Transverse colon (tissue), 4 donors: Measurements from ENCODE around the gene PACS1. TPM values are rescaled to one million over a fixed set of nuclear protein-coding genes. Genes with fewer than 3 reads are reported as not detected.
A peak's percentile ranks its signal among the peaks of the same experiment; 100 is the strongest.

Source experiments
- DNase-seq: peaks from one replicate; pipeline ENCODE4 v3.0.0-alpha.2; 2019
- H3K27ac ChIP-seq, 4 donors: fragments of 200-600 bp; sonication (generic); 2 replicates each; pipeline ENCODE4 v1.5.1; 2016 to 2018; ENCODE audit warnings: inconsistent platforms in 4 of 4
- H3K27me3 ChIP-seq: fragments of 200-600 bp; sonication (generic); 2 replicates; pipeline ENCODE4 v1.5.1; 2017; ENCODE audit warnings: inconsistent platforms
- H3K36me3 ChIP-seq, 4 donors: fragments of 200-600 bp; sonication (generic); 2 replicates each; pipeline ENCODE4 v1.5.1; 2017 to 2019; ENCODE audit warnings: inconsistent platforms in 4 of 4
- H3K4me1 ChIP-seq, 4 donors: fragments of 200-600 bp; sonication (generic); 2 replicates each; pipeline ENCODE4 v1.5.1; 2017 to 2020; ENCODE audit warnings: inconsistent platforms in 4 of 4
- H3K4me3 ChIP-seq, 4 donors: fragments of 200-600 bp; sonication (generic); 1 replicate in 1 of 4; 2 replicates in 3 of 4; pipeline versions ENCODE4 v1.5.1 to v1.6.1; 2017 to 2019; ENCODE audit warnings: inconsistent platforms in 4 of 4
- H3K9me3 ChIP-seq, 2 donors: fragments of 200-600 bp; sonication (generic); 2 replicates each; pipeline ENCODE4 v1.5.1; 2017 to 2019; ENCODE audit warnings: inconsistent platforms in 2 of 2
- EP300 ChIP-seq: sonication (generic); formaldehyde crosslinking; IDR thresholded peaks from one replicate; pipeline ENCODE4 v1.6.1; 2017; ENCODE audit warnings: antibody characterized with exemption, low read depth
- POLR2A ChIP-seq: fragments of 450-650 bp; IDR thresholded peaks from one replicate; pipeline ENCODE4 v1.6.1; 2016; ENCODE audit warnings: antibody characterized with exemption, mild to moderate bottlenecking, moderate library complexity
- POLR2AphosphoS5 ChIP-seq, 3 donors: sonication (generic); formaldehyde crosslinking; IDR thresholded peaks; one replicate each; pipeline ENCODE4 v1.6.1; 2016; ENCODE audit warnings: antibody characterized with exemption in 3 of 3
- WGBS, 2 donors: methylation state at CpG; one replicate each; pipeline ENCODE4 v1.1.5; 2018; ENCODE audit warnings: low coverage in 1 of 2; 5-methylcytosine and 5-hydroxymethylcytosine counted together
- in situ Hi-C, 4 donors: fragments of 200-750 bp; cut with MboI; loops; one replicate each; pipeline versions ENCODE4 v1.15.0 to v1.15.1; 2017; ENCODE audit warnings: low sequenced_read_pairs in 3 of 4, low pct_ligation_motif_present in 1 of 4, low pct_unique_long_range_greater_than_20kb in 1 of 4
- intact Hi-C: fragments of 100-400 bp; cut with DNase I; formaldehyde crosslinking; loops from one replicate; pipeline ENCODE4 v1.15.1; 2023; ENCODE audit warnings: low total_unique reads
- total RNA-seq, 4 donors: library from RNA; depleted of rRNA; stranded (reverse); fragments of >200 nt; gene quantifications; one replicate each; pipeline ENCODE4 v1.1.0, GENCODE V29; 2016
- TF ChIP-seq, protein P1 (sequence below), 5 experiments: fragments of 200-600 bp in 3 of 5; fragments of 450-650 bp in 2 of 5; sonication (generic) in 3 of 5; IDR thresholded peaks; 1 replicate in 2 of 5; 2 replicates in 3 of 5; pipeline ENCODE4 v1.5.1; 2016 to 2017; ENCODE audit warnings: antibody characterized with exemption in 5 of 5, inconsistent platforms in 3 of 5, mild to moderate bottlenecking in 2 of 5, moderate library complexity in 1 of 5

Gene PACS1
- total RNA-seq, 4 donors from 2014 or later = 9.8 to 52.0 (median 27.2) TPM

DNA sequence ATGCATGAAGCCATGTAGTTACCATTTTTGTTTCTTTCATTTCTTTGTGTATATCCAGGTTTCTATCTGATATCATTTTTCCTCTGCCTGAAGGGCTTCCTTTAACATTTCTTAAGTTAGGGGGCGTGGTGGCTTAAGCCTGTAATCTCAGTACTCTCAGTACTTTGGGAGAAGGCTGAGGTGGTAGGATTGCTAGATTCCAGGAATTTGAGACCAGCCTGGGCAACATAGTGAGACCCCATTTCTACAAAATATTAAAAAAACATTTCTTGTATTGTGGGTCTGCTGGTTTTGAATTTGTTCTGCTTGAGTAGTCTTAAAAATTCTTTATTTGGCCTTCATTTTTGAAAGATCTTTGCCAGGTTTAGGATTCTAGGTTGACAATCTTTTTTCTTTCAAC is 5.5 kb upstream of the PACS1 start:
- no peaks in the 10 kb centered on the region for H3K9me3 ChIP-seq

DNA sequence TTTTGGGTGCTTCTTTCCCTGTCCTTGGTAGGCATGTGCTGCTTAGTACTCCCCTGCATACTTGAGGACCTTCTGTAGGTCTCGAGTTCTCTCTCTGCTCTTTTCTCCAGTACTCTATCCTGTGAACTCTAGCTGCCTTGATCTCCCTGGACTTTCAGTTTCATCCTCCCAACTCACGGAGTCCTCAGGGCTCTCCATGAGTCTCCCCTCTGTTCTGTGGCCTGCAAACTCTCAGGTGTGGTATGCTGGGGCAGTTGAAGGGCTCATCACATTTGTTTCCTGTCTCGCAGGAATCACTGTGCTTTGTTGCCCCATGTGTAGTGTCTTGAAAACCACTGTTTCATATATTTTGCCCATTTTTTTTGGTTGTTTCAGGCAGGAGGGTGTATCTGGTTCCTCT is 3.3 kb upstream of the PACS1 start:
- Histone ChIP-seq H3K9me3 (no peaks in the 10 kb centered on the region), H3K4me3 (no peak overlapping the region), H3K27ac (no peak overlapping the region), H3K36me3 (peaks cover 0 to 58% (median 28%) of the 10 kb centered on the region in 4 donors), H3K4me1 (peaks cover 10 to 29% (median 22%) of the 10 kb centered on the region in 4 donors), H3K27me3 (no peaks in the 10 kb centered on the region)
- DNase-seq = no peak
- WGBS, 2 donors = 83 to 84% methylated on average over 1 to 3 of the region's 3 CpGs
- TF ChIP-seq POLR2A (no peak), EP300 (no peak), POLR2AphosphoS5 (IDR thresholded peaks at IDR 0.05) (no peak)
- TF ChIP-seq, protein P1, sequence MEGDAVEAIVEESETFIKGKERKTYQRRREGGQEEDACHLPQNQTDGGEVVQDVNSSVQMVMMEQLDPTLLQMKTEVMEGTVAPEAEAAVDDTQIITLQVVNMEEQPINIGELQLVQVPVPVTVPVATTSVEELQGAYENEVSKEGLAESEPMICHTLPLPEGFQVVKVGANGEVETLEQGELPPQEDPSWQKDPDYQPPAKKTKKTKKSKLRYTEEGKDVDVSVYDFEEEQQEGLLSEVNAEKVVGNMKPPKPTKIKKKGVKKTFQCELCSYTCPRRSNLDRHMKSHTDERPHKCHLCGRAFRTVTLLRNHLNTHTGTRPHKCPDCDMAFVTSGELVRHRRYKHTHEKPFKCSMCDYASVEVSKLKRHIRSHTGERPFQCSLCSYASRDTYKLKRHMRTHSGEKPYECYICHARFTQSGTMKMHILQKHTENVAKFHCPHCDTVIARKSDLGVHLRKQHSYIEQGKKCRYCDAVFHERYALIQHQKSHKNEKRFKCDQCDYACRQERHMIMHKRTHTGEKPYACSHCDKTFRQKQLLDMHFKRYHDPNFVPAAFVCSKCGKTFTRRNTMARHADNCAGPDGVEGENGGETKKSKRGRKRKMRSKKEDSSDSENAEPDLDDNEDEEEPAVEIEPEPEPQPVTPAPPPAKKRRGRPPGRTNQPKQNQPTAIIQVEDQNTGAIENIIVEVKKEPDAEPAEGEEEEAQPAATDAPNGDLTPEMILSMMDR (IDR thresholded peaks at IDR 0.05) = no peak
- intact Hi-C loops (no loop called here), in situ Hi-C loops (loop anchor here in 1 of 4 donors (5.0 kb wide), 1 partner anchor 66 kb away; no protein-coding TSS in a partner anchor)

More for the DNA sequence above, 5.5 kb upstream of the PACS1 start:
- intact Hi-C loops = no loop called here
- peaks cover 10 to 16% (median 12%) of the 10 kb centered on the region in 4 donors for H3K4me1 ChIP-seq
- WGBS, 2 donors = 94 to 100% methylated on average over 1 of the region's 1 CpG
- TF ChIP-seq POLR2A = no peak
- TF ChIP-seq POLR2AphosphoS5 (IDR thresholded peaks at IDR 0.05) = no peak
- TF ChIP-seq, protein P1 (IDR thresholded peaks at IDR 0.05) = no peak
- no peak for TF ChIP-seq EP300
- DNase-seq = no peak
- H3K36me3 ChIP-seq = peaks cover 0 to 80% (median 38%) of the 10 kb centered on the region in 4 donors
- in situ Hi-C loops = no loop called here
- H3K27ac ChIP-seq = no peak overlapping the region
- no peak overlapping the region for H3K4me3 ChIP-seq
- H3K27me3 ChIP-seq = no peaks in the 10 kb centered on the region

DNA sequence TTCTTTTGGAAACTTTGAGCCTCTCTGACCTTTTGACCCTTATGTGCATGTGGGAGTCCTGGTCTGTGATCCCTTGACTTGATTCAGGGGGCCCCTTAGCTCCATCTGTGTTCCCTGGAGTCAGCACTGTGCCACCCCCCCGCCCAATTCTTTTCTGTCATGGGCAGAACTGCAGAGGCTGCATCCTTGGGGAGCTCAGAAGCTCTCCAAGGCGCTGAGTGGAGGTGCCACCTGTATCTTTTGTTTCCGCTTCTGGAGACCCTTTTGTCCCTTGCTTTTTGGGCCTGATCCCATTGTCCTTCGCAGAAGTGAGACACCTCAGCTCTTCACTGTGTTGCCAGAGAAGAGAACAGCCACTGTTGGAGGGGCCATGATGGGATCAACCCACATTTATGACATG is 2.4 kb upstream of the PACS1 start:
- in situ Hi-C loops = loop anchor here in 1 of 4 donors (5.0 kb wide), 1 partner anchor 65 kb away; no protein-coding TSS in a partner anchor

DNA sequence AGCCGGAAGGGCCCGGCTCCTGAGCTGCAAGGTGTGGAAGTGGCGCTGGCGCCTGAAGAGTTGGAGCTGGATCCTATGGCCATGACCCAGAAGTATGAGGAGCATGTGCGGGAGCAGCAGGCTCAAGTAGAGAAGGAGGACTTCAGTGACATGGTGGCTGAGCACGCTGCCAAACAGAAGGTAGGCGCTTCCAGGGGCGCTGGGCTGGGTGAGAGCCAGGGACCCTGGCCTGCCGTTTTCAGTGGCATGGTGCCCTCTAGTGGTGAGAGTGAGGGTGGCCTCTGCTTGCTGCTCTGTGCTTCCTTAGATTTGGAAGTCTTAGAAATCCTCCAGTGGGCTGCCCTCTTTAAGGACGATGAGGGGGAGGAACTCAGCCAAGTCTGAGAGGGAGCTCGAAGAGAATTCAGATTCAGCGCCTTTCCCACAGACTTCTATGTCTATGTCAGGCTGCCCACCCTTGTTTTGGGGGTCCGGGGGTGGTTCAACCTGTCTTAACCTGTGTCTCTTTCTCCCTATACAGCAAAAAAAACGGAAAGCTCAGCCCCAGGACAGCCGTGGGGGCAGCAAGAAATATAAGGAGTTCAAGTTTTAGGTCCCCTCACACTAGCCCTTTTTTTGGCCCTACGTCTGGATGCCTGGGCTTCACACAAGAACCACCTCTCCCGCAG is 1.8 kb upstream of the PACS1 start:
- peaks cover 0 to 45% (median 20%) of the 10 kb centered on the region in 4 donors for H3K36me3 ChIP-seq

More for the DNA sequence above, 2.4 kb upstream of the PACS1 start:
- WGBS, 2 donors = 95% methylated on average over 4 of the region's 4 CpGs; no CpG with 5 or more reads in 1 of the 2 donors
- Histone ChIP-seq H3K36me3 (peaks cover 0 to 51% (median 24%) of the 10 kb centered on the region in 4 donors), H3K27me3 (no peaks in the 10 kb centered on the region), H3K9me3 (no peaks in the 10 kb centered on the region), H3K4me1 (peaks cover 10 to 34% (median 24%) of the 10 kb centered on the region in 4 donors), H3K4me3 (no peak overlapping the region), H3K27ac (peak overlapping the region in 2 of 4 donors; percentile 94)
- intact Hi-C loops = no loop called here
- no peak for DNase-seq
- TF ChIP-seq, protein P1 (IDR thresholded peaks at IDR 0.05) = no peak
- TF ChIP-seq EP300 = no peak
- TF ChIP-seq POLR2AphosphoS5 (IDR thresholded peaks at IDR 0.05) = no peak

More for the DNA sequence above, 1.8 kb upstream of the PACS1 start:
- in situ Hi-C loops = loop anchor here in 1 of 4 donors (5.0 kb wide), 1 partner anchor 64 kb away; no protein-coding TSS in a partner anchor
- TF ChIP-seq POLR2A = no peak
- TF ChIP-seq, protein P1 (IDR thresholded peaks at IDR 0.05) = peak; percentile 82 to 95 (median 91)
- TF ChIP-seq EP300 = no peak
- no peak for TF ChIP-seq POLR2AphosphoS5 (IDR thresholded peaks at IDR 0.05)
- peaks cover 10 to 34% (median 24%) of the 10 kb centered on the region in 4 donors for H3K4me1 ChIP-seq
- peak overlapping the region; percentile 93 to 95 (median 94) for H3K27ac ChIP-seq
- no peaks in the 10 kb centered on the region for H3K9me3 ChIP-seq
- intact Hi-C loops = no loop called here
- DNase-seq = peak; percentile 78
- no peak overlapping the region for H3K4me3 ChIP-seq
- WGBS, 2 donors = 68 to 79% methylated on average over 5 to 13 of the region's 17 CpGs
- no peaks in the 10 kb centered on the region for H3K27me3 ChIP-seq
